ENCODE data around the gene PUSL1.

The PUSL1 gene

GRCh38 chr1:1279028-1279427 is 29.4 kb upstream of the PUSL1 start:
- no peak for DNase-seq (ENCODE audit: low read depth)

- no peak for DNase-seq (ENCODE audit: low read depth)
Observed at GRCh38 chr1:1280782-1281481, 27.5 kb upstream of the PUSL1 start.

GRCh38 chr1:1281533-1282321 is 26.7 kb upstream of the PUSL1 start:
- no peak for DNase-seq (ENCODE audit: low read depth)

- DNase-seq (ENCODE audit: low read depth): no peak
Observed at GRCh38 chr1:1282998-1283397, 25.4 kb upstream of the PUSL1 start.

GRCh38 chr1:1283821-1284220 is 24.6 kb upstream of the PUSL1 start:
- no peak for DNase-seq (ENCODE audit: low read depth)

GRCh38 chr1:1284221-1285101 is 23.9 kb upstream of the PUSL1 start:
- DNase-seq (ENCODE audit: low read depth): no peak

- no peak for DNase-seq (ENCODE audit: low read depth)
Observed at GRCh38 chr1:1285102-1285571, 23.3 kb upstream of the PUSL1 start.

GRCh38 chr1:1285611-1286311 is 22.6 kb upstream of the PUSL1 start:
- DNase-seq (ENCODE audit: low read depth): no peak

GRCh38 chr1:1286313-1287261 is 21.8 kb upstream of the PUSL1 start:
- no peak for DNase-seq (ENCODE audit: low read depth)

GRCh38 chr1:1287288-1288110 is 20.9 kb upstream of the PUSL1 start:
- no peak for DNase-seq (ENCODE audit: low read depth)

- DNase-seq (ENCODE audit: low read depth): no peak
Observed at GRCh38 chr1:1290238-1290731, 18.1 kb upstream of the PUSL1 start.

GRCh38 chr1:1291023-1291528 is 17.3 kb upstream of the PUSL1 start:
- DNase-seq (ENCODE audit: low read depth): no peak

GRCh38 chr1:1291548-1292441 is 16.6 kb upstream of the PUSL1 start:
- no peak for DNase-seq (ENCODE audit: low read depth)

GRCh38 chr1:1292442-1292779 is 16.0 kb upstream of the PUSL1 start:
- no peak for DNase-seq (ENCODE audit: low read depth)

- no peak for DNase-seq (ENCODE audit: low read depth)
Observed at GRCh38 chr1:1292851-1293250, 15.5 kb upstream of the PUSL1 start.

GRCh38 chr1:1293263-1294249 is 14.8 kb upstream of the PUSL1 start:
- DNase-seq (ENCODE audit: low read depth): no peak

- no peak for DNase-seq (ENCODE audit: low read depth)
Observed at GRCh38 chr1:1294250-1294890, 14.0 kb upstream of the PUSL1 start.

All from CMK (cell line).